ENCODE data around the gene SLC13A2.
"Not testable (repeated sequence)": the region's sequence is repeated elsewhere in the genome, so short reads cannot be mapped to it uniquely, and the experiment has no call there.

The SLC13A2 gene

DNA sequence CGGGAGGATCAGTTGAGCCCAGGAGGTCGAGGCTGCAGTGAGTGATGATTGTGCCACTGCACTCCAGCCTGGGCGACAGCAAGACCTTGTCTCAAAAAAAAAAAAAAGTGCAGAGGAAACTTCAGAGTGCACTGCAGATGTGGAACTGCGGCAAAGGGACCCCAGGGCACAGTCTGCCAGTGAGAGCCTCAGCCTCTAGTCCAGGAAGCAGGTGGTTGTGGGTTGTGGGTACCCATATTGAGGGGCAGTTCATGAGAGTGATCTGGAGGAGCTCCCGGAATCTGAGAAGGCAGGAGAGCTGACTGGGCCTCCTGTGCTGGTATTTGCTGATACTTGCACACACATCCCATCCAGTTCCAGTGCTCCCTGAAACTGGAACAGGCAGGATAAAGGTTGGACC lies 45.8 kb downstream of the SLC13A2 start:
- DNase-seq: no peak

- no peak for DNase-seq
These were observed 47.2 kb downstream of the SLC13A2 start for GRCh38 chr17:28520687-28521086.

GRCh38 chr17:28521311-28522085 lies 48.1 kb downstream of the SLC13A2 start:
- DNase-seq: no peak

DNA sequence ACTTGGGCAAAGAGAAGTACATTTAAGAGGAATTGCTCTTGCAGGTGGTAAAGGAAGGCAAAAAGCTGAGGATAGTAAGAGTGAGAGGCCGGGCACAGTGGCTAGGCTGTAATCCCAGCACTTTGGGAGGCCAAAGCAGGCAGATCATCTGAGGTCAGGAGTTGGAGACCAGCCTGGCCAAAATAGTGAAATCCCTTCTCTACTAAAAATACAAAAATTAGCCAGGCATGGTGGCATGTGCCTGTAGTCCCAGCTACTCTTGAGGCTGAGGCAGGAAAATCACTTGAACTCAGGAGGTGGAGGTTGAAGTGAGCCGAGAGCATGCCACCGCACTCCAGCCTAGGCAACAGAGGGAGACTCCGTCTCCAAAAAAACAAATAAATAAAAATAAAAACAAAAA lies 48.8 kb downstream of the SLC13A2 start:
- DNase-seq: not testable (repeated sequence)

DNA sequence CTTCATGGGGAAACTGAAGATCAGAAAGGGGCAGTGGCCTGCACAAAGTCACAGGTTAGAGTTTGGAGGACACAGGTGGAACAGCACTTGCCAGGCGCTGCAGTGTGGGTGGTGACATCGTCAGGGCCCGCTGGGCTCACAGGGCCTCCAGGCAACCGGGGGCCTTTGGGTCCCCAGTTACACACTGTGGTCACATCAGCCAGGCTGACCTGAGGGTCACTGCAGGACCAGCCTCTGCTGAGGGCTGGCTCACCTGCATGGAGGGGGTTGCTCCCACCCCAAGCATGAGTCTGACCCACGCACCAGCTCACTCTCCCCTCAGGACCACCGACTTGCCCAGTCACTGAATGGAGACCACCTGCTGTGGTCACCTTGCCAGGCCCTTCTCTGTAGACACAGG lies 49.7 kb downstream of the SLC13A2 start:
- no peak for DNase-seq

GRCh38 chr17:28523876-28524275 lies 50.4 kb downstream of the SLC13A2 start:
- no peak for DNase-seq

GRCh38 chr17:28524476-28525424 lies 51.3 kb downstream of the SLC13A2 start:
- DNase-seq: no peak

- DNase-seq: no peak
These were observed 52.9 kb downstream of the SLC13A2 start for GRCh38 chr17:28526381-28526780.

GRCh38 chr17:28527181-28527681 lies 53.8 kb downstream of the SLC13A2 start:
- no peak for DNase-seq

DNA sequence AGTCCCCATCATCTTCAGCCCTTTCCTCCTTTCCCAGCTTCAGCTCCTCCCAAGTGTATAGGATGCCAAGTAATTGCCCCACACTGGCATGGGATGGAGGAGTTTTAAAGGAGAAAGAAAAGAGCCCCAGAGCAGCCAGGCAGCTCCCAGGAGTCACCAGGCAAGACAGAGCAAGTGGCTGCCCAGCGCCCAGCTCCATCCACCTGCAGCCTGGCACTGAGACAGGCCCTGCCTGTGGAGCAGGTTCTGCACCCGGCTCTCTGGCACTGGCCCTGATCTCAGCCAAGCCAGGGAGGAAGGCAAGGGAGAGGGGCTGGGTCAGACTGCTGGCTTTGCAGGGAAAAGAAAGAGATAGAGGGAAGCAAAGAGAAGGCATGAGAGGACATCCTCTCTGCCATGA lies 54.4 kb downstream of the SLC13A2 start:
- DNase-seq: no peak

DNA sequence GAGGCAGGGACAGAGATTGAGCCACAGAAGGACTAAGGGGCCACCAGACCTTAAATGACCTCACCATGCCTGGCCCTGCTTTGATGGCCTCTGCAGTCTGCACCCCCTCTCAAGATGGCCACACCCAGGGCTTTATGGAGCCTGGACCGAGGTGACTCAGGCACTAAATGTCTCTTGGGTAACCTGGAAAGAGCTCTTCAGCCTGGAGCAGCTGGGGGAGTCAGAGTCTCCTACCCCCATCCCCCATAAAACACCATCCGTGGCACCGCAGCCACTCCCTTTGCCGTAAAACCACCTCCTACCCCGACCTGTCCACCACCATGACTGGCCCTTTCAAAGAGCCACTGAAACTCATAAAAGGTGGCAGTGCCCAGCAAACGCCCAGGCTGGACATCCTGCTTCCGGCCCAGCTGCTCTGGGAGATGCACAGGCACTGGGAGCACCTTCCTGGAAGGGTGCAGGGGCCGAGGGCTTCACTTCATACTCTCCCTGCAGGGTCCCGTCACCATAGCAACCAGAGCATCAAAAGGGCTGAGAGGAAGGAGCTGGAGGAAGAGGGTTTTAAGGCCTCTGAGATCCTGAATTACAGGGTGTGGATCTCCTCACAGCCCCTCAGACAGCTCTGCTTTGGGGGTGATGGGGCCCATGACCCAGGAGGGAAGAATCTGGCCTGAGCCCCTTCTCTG lies 55.0 kb downstream of the SLC13A2 start:
- DNase-seq: no peak

DNA sequence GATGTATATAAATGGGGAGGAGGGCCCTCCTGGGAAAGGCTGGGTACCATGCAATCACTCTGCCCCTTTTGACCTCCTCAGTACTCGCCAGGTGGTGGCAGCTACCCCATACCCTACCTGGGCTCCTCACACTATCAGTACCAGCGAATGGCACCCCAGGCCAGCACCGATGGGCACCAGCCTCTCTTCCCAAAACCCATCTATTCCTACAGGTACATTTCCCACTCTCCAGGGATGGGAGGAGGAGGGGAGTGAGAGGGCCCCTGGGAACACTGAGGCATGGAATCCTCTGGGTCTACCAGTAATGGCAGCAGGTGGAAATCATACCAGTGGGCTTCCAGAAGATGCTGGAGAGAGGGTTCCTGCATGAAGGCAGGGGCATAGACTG lies 55.6 kb downstream of the SLC13A2 start:
- no peak for DNase-seq

DNA sequence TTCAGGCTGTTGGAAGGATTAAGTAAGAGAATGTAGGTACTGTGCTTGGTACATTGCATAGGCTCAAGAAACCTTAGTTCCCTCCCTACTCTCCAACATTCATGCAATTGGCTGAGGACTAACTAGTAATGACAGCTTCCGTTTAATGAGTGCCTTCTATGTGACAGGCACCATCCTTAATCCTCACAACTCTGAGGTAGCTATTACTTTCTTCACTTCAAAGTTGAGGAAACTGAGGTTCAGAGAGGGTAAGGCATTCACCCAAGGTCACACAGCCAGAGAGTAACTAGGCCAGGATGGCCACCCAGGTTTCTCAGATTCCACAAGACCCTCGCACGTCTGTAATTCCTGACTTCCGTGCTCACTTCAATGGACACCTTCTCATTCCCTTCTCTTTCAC lies 56.8 kb downstream of the SLC13A2 start:
- no peak for DNase-seq

DNA sequence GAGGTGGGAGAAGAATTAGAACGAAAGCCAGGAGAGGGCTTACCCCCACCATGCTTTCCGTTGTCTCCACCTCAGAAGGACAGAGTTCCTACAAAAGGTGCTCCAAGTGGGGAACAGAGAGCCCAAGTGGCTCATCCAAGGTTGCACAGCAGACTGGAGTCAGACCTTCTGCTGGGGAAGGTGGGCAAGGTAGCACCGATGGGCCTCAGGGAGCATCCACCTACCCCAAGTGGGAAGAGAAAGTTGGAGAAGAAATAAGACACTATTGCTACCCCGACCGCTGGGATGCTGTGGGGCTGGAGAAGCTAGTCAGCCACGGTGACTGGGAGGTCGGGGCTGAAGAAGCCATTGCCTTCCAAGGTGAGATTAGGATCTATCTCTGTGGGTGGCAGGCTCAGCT lies 57.5 kb downstream of the SLC13A2 start:
- DNase-seq: no peak

- no peak for DNase-seq
These were observed 58.9 kb downstream of the SLC13A2 start for GRCh38 chr17:28532050-28532960.

- DNase-seq: no peak
These were observed 59.8 kb downstream of the SLC13A2 start for GRCh38 chr17:28533091-28533807.

- no peak for DNase-seq
These were observed 61.4 kb downstream of the SLC13A2 start for GRCh38 chr17:28534740-28535375.

DNA sequence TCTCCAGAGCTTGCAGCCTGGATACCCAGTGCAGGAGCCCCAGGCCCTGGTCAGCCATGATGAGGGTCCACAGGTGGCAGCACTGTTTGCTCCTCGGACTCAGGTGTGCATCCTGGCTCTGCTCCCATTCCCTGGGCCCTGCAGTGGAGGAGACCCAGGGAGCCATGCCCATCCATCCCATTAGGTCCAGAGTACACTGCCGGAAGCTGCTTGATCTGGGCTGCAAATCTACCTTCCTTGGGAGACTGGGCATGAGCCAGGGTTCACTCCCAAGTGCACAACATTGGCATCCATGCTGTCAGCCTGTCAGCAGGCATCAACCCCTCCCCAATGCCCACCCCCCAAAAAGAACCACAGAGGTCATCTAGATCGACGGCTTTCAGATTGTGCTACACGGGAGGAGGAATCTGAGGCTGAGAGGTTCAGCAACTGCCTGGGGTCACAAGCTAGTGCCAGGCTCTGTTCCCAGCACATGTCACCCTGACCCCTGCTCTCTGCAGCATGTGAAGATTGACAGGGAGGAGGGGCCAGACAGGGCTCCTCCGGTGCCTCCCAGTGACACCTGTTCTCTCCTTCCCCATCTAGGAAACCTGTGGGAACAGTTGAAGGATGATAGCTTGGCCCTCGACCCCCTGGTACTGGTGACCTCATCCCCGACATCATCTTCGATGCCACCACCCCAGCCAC lies 63.2 kb downstream of the SLC13A2 start:
- DNase-seq: no peak

- no peak for DNase-seq
These were observed 63.8 kb downstream of the SLC13A2 start for GRCh38 chr17:28537219-28537610.

GRCh38 chr17:28538296-28538895 lies 65.0 kb downstream of the SLC13A2 start:
- no peak for DNase-seq
